Renal cortex interstitium (tissue), 11 donors: ENCODE measurements around the gene TAF1B. TPM values are rescaled to one million over a fixed set of nuclear protein-coding genes. Genes with fewer than 3 reads are reported as not detected.

Experiments
- DNase-seq, 11 donors: peaks; one replicate each; pipeline ENCODE4 v3.0.0-alpha.2; 2013; ENCODE audit warnings: low read depth in 9 of 11, low spot score in 4 of 11; ENCODE audit errors: extremely low read depth in 1 of 11
- polyA plus RNA-seq, 3 donors: library from polyadenylated mRNA; unstranded; fragments of 120-200 nt; gene quantifications; one replicate each; pipeline ENCODE4 v1.2.1, GENCODE V29; 2013; ENCODE audit not compliant: insufficient read length in 3 of 3

The TAF1B gene
- polyA plus RNA-seq, 3 donors = 25.3 to 34.1 (median 28.5) TPM

GRCh38 chr2:9971105-9971818 is 128.0 kb downstream of the TAF1B start:
- no peak for DNase-seq

- DNase-seq = no peak
These were observed 128.6 kb downstream of the TAF1B start for GRCh38 chr2:9971890-9972289.

- DNase-seq = no peak
These were observed 129.6 kb downstream of the TAF1B start for GRCh38 chr2:9972621-9973479.

- DNase-seq = no peak
These were observed 130.4 kb downstream of the TAF1B start for GRCh38 chr2:9973690-9974089.

- DNase-seq = no peak
These were observed 131.1 kb downstream of the TAF1B start for GRCh38 chr2:9974343-9974742.

GRCh38 chr2:9975328-9975727 is 132.1 kb downstream of the TAF1B start:
- DNase-seq = no peak

GRCh38 chr2:9975805-9976447 is 132.7 kb downstream of the TAF1B start:
- DNase-seq = no peak

GRCh38 chr2:9979977-9980376 is 136.7 kb downstream of the TAF1B start:
- DNase-seq = no peak

- no peak for DNase-seq
These were observed 137.2 kb downstream of the TAF1B start for GRCh38 chr2:9980520-9980919.

- DNase-seq = no peak
These were observed 138.4 kb downstream of the TAF1B start for GRCh38 chr2:9981655-9982054.

- DNase-seq = no peak
These were observed 139.0 kb downstream of the TAF1B start for GRCh38 chr2:9982248-9982647.

- no peak for DNase-seq
These were observed 139.6 kb downstream of the TAF1B start for GRCh38 chr2:9982891-9983290.

GRCh38 chr2:9983401-9984216 is 140.3 kb downstream of the TAF1B start:
- no peak for DNase-seq

Other genes with a start within 250 kb of the TAF1B start
- gene YWHAQ, start 212.5 kb upstream of the TAF1B start, polyA plus RNA-seq = 100 to 1,000 TPM; 382 to 483 (median 439) TPM
- 1 to 10 TPM; 4.4 to 5.0 (median 4.7) TPM for gene GRHL1, start 108.2 kb downstream of the TAF1B start, polyA plus RNA-seq
- gene KLF11, start 200.1 kb downstream of the TAF1B start, polyA plus RNA-seq = 10 to 100 TPM; 22.8 to 23.6 (median 23.4) TPM
- gene CYS1, start 236.9 kb downstream of the TAF1B start, polyA plus RNA-seq = 100 to 1,000 TPM in 2 of 3 donors, 10 to 100 TPM in 1; 90.8 to 108 (median 103) TPM